Peyer's patch (tissue), 4 donors: ENCODE measurements around the gene ALOX5.

Experiments used
- CTCF ChIP-seq, 6 experiments: fragments of 450-650 bp in 4 of 6; fragments of 200-600 bp in 2 of 6; sonication (generic) in 1 of 6; IDR thresholded peaks; one replicate each; pipeline ENCODE4 v1.5.1; 2017 to 2019; ENCODE audit warnings: antibody characterized with exemption in 6 of 6, mild to moderate bottlenecking in 3 of 6, moderate library complexity in 1 of 6
- POLR2A ChIP-seq, 2 donors: fragments of 450-650 bp; IDR thresholded peaks; one replicate each; pipeline ENCODE4 v1.5.1; 2017; ENCODE audit warnings: antibody characterized with exemption in 2 of 2, mild to moderate bottlenecking in 2 of 2, moderate library complexity in 2 of 2

- TF ChIP-seq CTCF (IDR thresholded peaks at IDR 0.05) (no peak), POLR2A (IDR thresholded peaks at IDR 0.05) (no peak)
These were observed 80.8 kb downstream of the ALOX5 start for GRCh38 chr10:45454859-45455258.
